Measurements from ENCODE around the gene SYTL1.
"Not testable (repeated sequence)": the region's sequence is repeated elsewhere in the genome, so short reads cannot be mapped to it uniquely, and the experiment has no call there.

The SYTL1 gene

GRCh38 chr1:27384797-27385196 is 43.0 kb downstream of the SYTL1 start:
- DNase-seq (ENCODE audit: low read depth), result not testable (repeated sequence)

GRCh38 chr1:27388337-27389005 is 46.6 kb downstream of the SYTL1 start:
- DNase-seq (ENCODE audit: low read depth), result peak; percentile 59

- no peak for DNase-seq (ENCODE audit: low read depth)
These were observed 49.8 kb downstream of the SYTL1 start for GRCh38 chr1:27391511-27392095.

- DNase-seq (ENCODE audit: low read depth), result peak; percentile 83
These were observed 50.4 kb downstream of the SYTL1 start, which contains the start of gene GPR3 for GRCh38 chr1:27392096-27392777. GPR3 (plus strand) TSS chr1:27392622; CDS start chr1:27393799, 1,177 bp downstream.

- DNase-seq (ENCODE audit: low read depth), result no peak
These were observed 51.2 kb downstream of the SYTL1 start for GRCh38 chr1:27392778-27393635.

GRCh38 chr1:27393641-27394281 is 51.9 kb downstream of the SYTL1 start:
- DNase-seq (ENCODE audit: low read depth), result no peak

- no peak for DNase-seq (ENCODE audit: low read depth)
These were observed 52.4 kb downstream of the SYTL1 start for GRCh38 chr1:27394282-27394658.

GRCh38 chr1:27394925-27395324 is 53.1 kb downstream of the SYTL1 start:
- DNase-seq (ENCODE audit: low read depth), result no peak

- peak; percentile 57 for DNase-seq (ENCODE audit: low read depth)
These were observed 53.8 kb downstream of the SYTL1 start for GRCh38 chr1:27395441-27396195.

GRCh38 chr1:27397110-27397509 is 55.3 kb downstream of the SYTL1 start:
- no peak for DNase-seq (ENCODE audit: low read depth)

GRCh38 chr1:27397749-27398148 is 55.9 kb downstream of the SYTL1 start:
- no peak for DNase-seq (ENCODE audit: low read depth)

- no peak for DNase-seq (ENCODE audit: low read depth)
These were observed 56.8 kb downstream of the SYTL1 start for GRCh38 chr1:27398405-27399149.

- DNase-seq (ENCODE audit: low read depth), result no peak
These were observed 57.6 kb downstream of the SYTL1 start for GRCh38 chr1:27399251-27400025.

- DNase-seq (ENCODE audit: low read depth), result no peak
These were observed 58.5 kb downstream of the SYTL1 start for GRCh38 chr1:27400082-27400962.

GRCh38 chr1:27400963-27401341 is 59.1 kb downstream of the SYTL1 start:
- no peak for DNase-seq (ENCODE audit: low read depth)

GRCh38 chr1:27402349-27402754 is 60.5 kb downstream of the SYTL1 start:
- DNase-seq (ENCODE audit: low read depth), result no peak

- no peak for DNase-seq (ENCODE audit: low read depth)
These were observed 61.4 kb downstream of the SYTL1 start for GRCh38 chr1:27403065-27403726.

All from stimulated activated CD8-positive, alpha-beta memory T cell treated with anti-CD3 and anti-CD28 coated beads, Interleukin-7, amount 100 ng/mL, for 24 hours (primary cell).